Measurements from ENCODE around the gene SSBP4. TPM values are rescaled to one million over a fixed set of nuclear protein-coding genes. Genes with fewer than 3 reads are reported as not detected.

The SSBP4 gene
- total RNA-seq, result 28.5 and 36.6 TPM in 2 replicates

DNA sequence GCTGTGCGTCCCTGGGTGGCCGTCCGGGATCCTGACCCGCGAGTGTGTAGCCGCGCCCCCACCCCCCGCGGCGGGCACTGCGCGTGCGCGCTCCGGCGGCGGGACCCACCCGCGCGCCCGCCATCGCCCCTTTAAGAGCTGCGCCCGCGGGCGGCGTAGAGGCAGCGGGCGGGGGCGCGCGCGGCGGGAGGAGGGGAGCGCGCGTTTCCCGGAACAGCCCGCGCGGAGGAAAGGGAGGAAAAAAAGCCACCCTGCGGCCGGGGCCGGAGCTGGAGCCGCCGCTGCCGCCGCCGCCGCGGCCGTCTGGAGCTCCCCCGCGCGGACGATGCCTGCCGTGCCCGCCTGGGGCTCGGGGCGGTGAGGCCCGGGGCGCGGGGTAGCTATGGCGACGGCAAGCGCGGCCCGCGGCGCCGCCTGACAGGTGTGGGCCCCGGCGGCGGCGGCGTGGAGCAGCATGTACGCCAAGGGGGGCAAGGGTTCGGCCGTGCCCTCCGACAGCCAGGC lies at the start of gene SSBP4:
TSS of gene SSBP4 (plus strand) at position 204 of the 504 bp plus-strand sequence. CDS start at position 455, 251 bp downstream.
- ChIA-PET POLR2A (interaction anchor here (0.7 to 7.2 kb wide), 9 partner anchors 10 to 144 kb away, joined by 3 to 47 read pairs (median 7); partner anchors contain the start of gene JUND), CTCF (interaction anchor here (0.6 to 6.8 kb wide), 8 partner anchors 10 to 167 kb away, joined by 3 to 59 read pairs (median 5); no protein-coding TSS in a partner anchor)
- H3K27me3 Mint-ChIP-seq, result peaks cover 33% of the 10 kb centered on the region
- H3K36me3 Mint-ChIP-seq (ENCODE audit: low read depth), result no peaks in the 10 kb centered on the region
- H3K4me1 Mint-ChIP-seq, result peaks cover 73% of the 10 kb centered on the region
- DNase-seq (peak; percentile 72), ATAC-seq (ENCODE audit: low read depth) (peak; percentile 67)
- H3K27ac Mint-ChIP-seq, result peak within 1 kb of the TSS; percentile 12
- TF ChIP-seq, protein P1, sequence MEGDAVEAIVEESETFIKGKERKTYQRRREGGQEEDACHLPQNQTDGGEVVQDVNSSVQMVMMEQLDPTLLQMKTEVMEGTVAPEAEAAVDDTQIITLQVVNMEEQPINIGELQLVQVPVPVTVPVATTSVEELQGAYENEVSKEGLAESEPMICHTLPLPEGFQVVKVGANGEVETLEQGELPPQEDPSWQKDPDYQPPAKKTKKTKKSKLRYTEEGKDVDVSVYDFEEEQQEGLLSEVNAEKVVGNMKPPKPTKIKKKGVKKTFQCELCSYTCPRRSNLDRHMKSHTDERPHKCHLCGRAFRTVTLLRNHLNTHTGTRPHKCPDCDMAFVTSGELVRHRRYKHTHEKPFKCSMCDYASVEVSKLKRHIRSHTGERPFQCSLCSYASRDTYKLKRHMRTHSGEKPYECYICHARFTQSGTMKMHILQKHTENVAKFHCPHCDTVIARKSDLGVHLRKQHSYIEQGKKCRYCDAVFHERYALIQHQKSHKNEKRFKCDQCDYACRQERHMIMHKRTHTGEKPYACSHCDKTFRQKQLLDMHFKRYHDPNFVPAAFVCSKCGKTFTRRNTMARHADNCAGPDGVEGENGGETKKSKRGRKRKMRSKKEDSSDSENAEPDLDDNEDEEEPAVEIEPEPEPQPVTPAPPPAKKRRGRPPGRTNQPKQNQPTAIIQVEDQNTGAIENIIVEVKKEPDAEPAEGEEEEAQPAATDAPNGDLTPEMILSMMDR (IDR thresholded peaks at IDR 0.05), result no peak
- H3K4me3 Mint-ChIP-seq, result peak within 1 kb of the TSS; percentile 77
- intact Hi-C loops (cut with micrococcal nuclease), result loop anchor here (1.0 to 10.0 kb wide), 4 partner anchors 9 to 474 kb away; partner anchors contain the start of gene PGPEP1
- no peaks in the 10 kb centered on the region for H3K9me3 Mint-ChIP-seq

DNA sequence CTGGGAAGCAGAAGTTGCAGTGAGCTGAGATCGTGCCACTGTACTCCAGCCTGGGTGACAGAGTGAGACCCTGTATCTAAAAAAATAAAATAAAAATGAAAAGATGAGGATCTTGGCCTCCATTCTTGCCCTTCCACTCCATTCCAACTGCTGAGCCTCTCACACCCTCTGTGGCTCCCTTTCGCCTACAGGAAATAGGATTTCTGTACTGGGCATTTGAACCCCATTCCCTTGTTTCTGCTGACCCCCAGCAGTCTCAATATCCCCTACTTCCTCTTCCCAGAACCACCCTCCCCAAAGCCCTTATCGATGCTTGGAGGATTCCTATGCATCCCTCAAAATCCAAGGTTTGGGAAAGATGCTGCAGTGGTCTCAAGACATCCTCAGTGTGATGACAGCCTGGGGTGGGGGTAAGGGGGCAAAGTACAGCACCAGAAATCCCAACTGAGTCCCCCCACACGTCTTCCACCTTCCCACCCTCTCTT lies 45.7 kb upstream of the SSBP4 start:
- no peaks in the 10 kb centered on the region for H3K27me3 Mint-ChIP-seq
- H3K4me1 Mint-ChIP-seq, result peaks cover 25% of the 10 kb centered on the region
- H3K27ac Mint-ChIP-seq, result peak overlapping the region; percentile 41
- intact Hi-C loops (cut with micrococcal nuclease), result loop anchor here (2.0 to 5.0 kb wide), 2 partner anchors 15 to 34 kb away; no protein-coding TSS in a partner anchor
- CTCF ChIA-PET, result interaction anchor here (1.3 to 1.7 kb wide), 2 partner anchors 15 to 18 kb away, joined by 3 to 4 read pairs; no protein-coding TSS in a partner anchor
- H3K36me3 Mint-ChIP-seq (ENCODE audit: low read depth), result no peaks in the 10 kb centered on the region
- no peak for ATAC-seq (ENCODE audit: low read depth)
- no peak for DNase-seq
- H3K4me3 Mint-ChIP-seq, result no peak overlapping the region
- POLR2A ChIA-PET, result no interaction called here
- no peaks in the 10 kb centered on the region for H3K9me3 Mint-ChIP-seq
- TF ChIP-seq, protein P1 (IDR thresholded peaks at IDR 0.05), result no peak

DNA sequence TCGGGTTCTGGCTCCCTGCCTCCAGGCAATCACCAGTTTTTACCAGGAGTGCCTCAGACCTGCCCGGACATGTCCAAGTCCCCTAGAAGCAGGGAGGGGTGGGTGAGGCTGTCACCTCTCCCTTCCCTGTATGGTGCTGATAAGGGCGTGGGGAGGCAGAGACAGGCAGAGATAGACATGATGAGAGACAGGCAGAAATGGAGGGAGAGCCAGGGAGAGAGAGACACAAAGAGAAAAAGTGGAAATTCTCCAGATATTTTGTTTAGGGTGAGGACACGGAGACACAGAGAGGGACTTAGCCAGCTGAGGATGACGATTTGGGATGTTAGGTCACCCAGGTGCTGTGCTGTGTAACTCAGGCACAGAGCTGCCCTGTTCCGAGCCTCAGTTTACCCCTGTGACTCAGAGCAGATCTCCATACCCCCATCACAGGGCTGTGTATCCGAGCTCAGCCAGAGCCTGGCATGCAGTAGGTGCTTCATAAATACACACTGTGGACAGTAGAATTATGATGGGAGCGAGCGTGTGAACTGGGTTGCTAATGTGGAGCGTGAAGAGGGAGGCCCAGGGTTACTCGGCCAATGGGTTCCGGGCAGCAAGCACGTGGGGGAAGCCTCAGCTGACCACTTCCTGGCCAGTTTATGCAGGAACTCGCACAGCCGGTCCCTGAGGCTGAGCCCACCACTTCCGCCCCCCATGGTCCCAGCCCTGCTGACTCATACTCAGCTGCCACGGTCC lies 45.1 kb upstream of the SSBP4 start:
- CTCF ChIA-PET, result interaction anchor here (1.3 to 1.7 kb wide), 2 partner anchors 14 to 17 kb away, joined by 3 to 4 read pairs; no protein-coding TSS in a partner anchor
- Mint-ChIP-seq H3K4me1 (peaks cover 25% of the 10 kb centered on the region), H3K4me3 (peak overlapping the region; percentile 7), H3K36me3 (ENCODE audit: low read depth) (no peaks in the 10 kb centered on the region), H3K9me3 (no peaks in the 10 kb centered on the region), H3K27ac (peak overlapping the region; percentile 41), H3K27me3 (no peaks in the 10 kb centered on the region)
- DNase-seq, result peak; percentile 50
- POLR2A ChIA-PET, result interaction anchor here (0.5 to 1.1 kb wide), 4 partner anchors 14 to 216 kb away, joined by 3 to 19 read pairs (median 4); no protein-coding TSS in a partner anchor
- intact Hi-C loops (cut with micrococcal nuclease), result loop anchor here (1.0 to 5.0 kb wide), 3 partner anchors 15 to 33 kb away; no protein-coding TSS in a partner anchor
- TF ChIP-seq, protein P1 (IDR thresholded peaks at IDR 0.05), result no peak
- ATAC-seq (ENCODE audit: low read depth), result peak; percentile 86

DNA sequence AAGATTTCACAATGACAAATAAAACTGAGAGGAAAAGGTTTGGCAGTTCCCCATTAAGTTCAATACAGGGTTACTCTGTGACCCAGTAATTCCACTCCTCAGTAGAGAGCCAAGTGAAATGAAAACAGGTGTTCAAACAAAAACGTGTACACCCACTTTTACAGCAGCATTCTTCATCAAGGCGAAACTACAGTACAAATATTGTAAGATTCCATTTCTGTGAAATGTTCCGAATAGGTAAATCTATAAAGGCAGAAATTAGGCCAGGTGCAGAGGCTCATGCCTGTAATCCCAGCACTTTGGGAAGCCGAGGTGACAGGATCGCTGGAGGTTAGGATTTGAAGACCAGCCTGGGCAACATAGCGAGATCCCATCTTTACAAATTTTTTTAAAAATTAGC lies 42.2 kb upstream of the SSBP4 start:
- Mint-ChIP-seq H3K4me3 (no peak overlapping the region), H3K9me3 (no peaks in the 10 kb centered on the region), H3K27me3 (peaks cover 10% of the 10 kb centered on the region), H3K4me1 (peaks cover 25% of the 10 kb centered on the region), H3K27ac (no peak overlapping the region), H3K36me3 (ENCODE audit: low read depth) (no peaks in the 10 kb centered on the region)
- POLR2A ChIA-PET, result no interaction called here
- DNase-seq (no peak), ATAC-seq (ENCODE audit: low read depth) (no peak)
- CTCF ChIA-PET, result no interaction called here
- TF ChIP-seq, protein P1 (IDR thresholded peaks at IDR 0.05), result no peak
- intact Hi-C loops (cut with micrococcal nuclease), result no loop called here

All from activated B cell treated with CpG ODN at 0.5 μM for 24 hours (primary cell).